Measurements from ENCODE around the gene NOTCH1. TPM values are rescaled to one million over a fixed set of nuclear protein-coding genes. Genes with fewer than 3 reads are reported as not detected.

Gene NOTCH1
- polyA plus RNA-seq, 1 donor from 2014 or later: 0.15 TPM

GRCh38 chr9:136577941-136578625, 32.2 kb upstream of the NOTCH1 start:
- H3K9me2 ChIP-seq (ENCODE audit: insufficient read depth, low read length): no peaks in the 10 kb centered on the region
- no peaks in the 10 kb centered on the region for H3K9me3 ChIP-seq (ENCODE audit: low read length)
- no peaks in the 10 kb centered on the region for H3F3A ChIP-seq (ENCODE audit: insufficient read depth, low read length, poor library complexity, severe bottlenecking)
- TF ChIP-seq CTCF (IDR thresholded peaks at IDR 0.05; ENCODE audit: poor library complexity, severe bottlenecking): no peak
- no peak for TF ChIP-seq EP300 (conservative IDR thresholded peaks at IDR 0.05; ENCODE audit: poor library complexity, severe bottlenecking)
- peak; percentile 44 for TF ChIP-seq POLR2AphosphoS5 (IDR thresholded peaks at IDR 0.05)
- no peak for TF ChIP-seq TAF1 (IDR thresholded peaks at IDR 0.05; ENCODE audit: low read depth)
- TF ChIP-seq REST (IDR thresholded peaks at IDR 0.05; ENCODE audit: borderline replicate concordance): no peak
- H3K9ac ChIP-seq (ENCODE audit: low read length): no peak overlapping the region
- H3K27me3 ChIP-seq (ENCODE audit: insufficient read depth, low read depth, low read length): no peaks in the 10 kb centered on the region
- no peak overlapping the region for H2AFZ ChIP-seq (ENCODE audit: low read depth, low read length)
- no peak overlapping the region for H3K4me2 ChIP-seq (ENCODE audit: low read length)
- no peaks in the 10 kb centered on the region for H4K20me1 ChIP-seq (ENCODE audit: insufficient read depth)
- no peaks in the 10 kb centered on the region for H3K36me3 ChIP-seq (ENCODE audit: insufficient read depth, low read length)
- no peak overlapping the region for H3K4me3 ChIP-seq (ENCODE audit: low read length)
- no peaks in the 10 kb centered on the region for H3K79me2 ChIP-seq (replicated peaks; ENCODE audit: insufficient read depth, low read length)
- no peak overlapping the region for H3K27ac ChIP-seq (ENCODE audit: low read length)

GRCh38 chr9:136576269-136576626, 30.4 kb upstream of the NOTCH1 start:
- H3K4me2 ChIP-seq (ENCODE audit: low read length): no peak overlapping the region
- H4K20me1 ChIP-seq (ENCODE audit: insufficient read depth): no peaks in the 10 kb centered on the region
- H3K4me3 ChIP-seq (ENCODE audit: low read length): no peak overlapping the region
- H3F3A ChIP-seq (ENCODE audit: insufficient read depth, low read length, poor library complexity, severe bottlenecking): no peaks in the 10 kb centered on the region
- no peaks in the 10 kb centered on the region for H3K9me2 ChIP-seq (ENCODE audit: insufficient read depth, low read length)
- no peak overlapping the region for H2AFZ ChIP-seq (ENCODE audit: low read depth, low read length)
- no peak overlapping the region for H3K27ac ChIP-seq (ENCODE audit: low read length)
- H3K9me3 ChIP-seq (ENCODE audit: low read length): no peaks in the 10 kb centered on the region
- TF ChIP-seq EP300 (conservative IDR thresholded peaks at IDR 0.05; ENCODE audit: poor library complexity, severe bottlenecking): no peak
- no peak for TF ChIP-seq CTCF (IDR thresholded peaks at IDR 0.05; ENCODE audit: poor library complexity, severe bottlenecking)
- no peak for TF ChIP-seq SMC3 (conservative IDR thresholded peaks at IDR 0.05; ENCODE audit: poor library complexity)
- TF ChIP-seq TAF1 (IDR thresholded peaks at IDR 0.05; ENCODE audit: low read depth): no peak
- TF ChIP-seq REST (IDR thresholded peaks at IDR 0.05; ENCODE audit: borderline replicate concordance): no peak
- no peak for TF ChIP-seq POLR2AphosphoS5 (IDR thresholded peaks at IDR 0.05)
- TF ChIP-seq MXI1 (conservative IDR thresholded peaks at IDR 0.05; ENCODE audit: poor library complexity, severe bottlenecking): no peak
- TF ChIP-seq RAD21 (conservative IDR thresholded peaks at IDR 0.05): no peak
- no peak for TF ChIP-seq EZH2 (IDR thresholded peaks at IDR 0.05; ENCODE audit: borderline replicate concordance, insufficient read depth, low read length, poor library complexity, severe bottlenecking)
- H3K79me2 ChIP-seq (replicated peaks; ENCODE audit: insufficient read depth, low read length): no peaks in the 10 kb centered on the region
- H3K27me3 ChIP-seq (ENCODE audit: insufficient read depth, low read depth, low read length): no peaks in the 10 kb centered on the region
- H3K9ac ChIP-seq (ENCODE audit: low read length): no peak overlapping the region
- H3K36me3 ChIP-seq (ENCODE audit: insufficient read depth, low read length): no peaks in the 10 kb centered on the region
